GM21576 (cell line): ENCODE measurements around the gene TLR3.
"Not testable (repeated sequence)": the region's sequence is repeated elsewhere in the genome, so short reads cannot be mapped to it uniquely, and the experiment has no call there.

ENCODE experiments used
- ATAC-seq: cut with Tn5 transposase; IDR thresholded peaks from one replicate; pipeline ENCODE4 v1.9.1; 2021; ENCODE audit warnings: mild to moderate bottlenecking, moderate library complexity; ENCODE audit not compliant: unreplicated experiment

The TLR3 gene

GRCh38 chr4:186068581-186069348 is at the start of gene TLR3:
Gene TLR3, plus strand, starts transcription at chr4:186069156. Its CDS starts 7,464 bp downstream, at chr4:186076620.
- no peak for ATAC-seq

DNA sequence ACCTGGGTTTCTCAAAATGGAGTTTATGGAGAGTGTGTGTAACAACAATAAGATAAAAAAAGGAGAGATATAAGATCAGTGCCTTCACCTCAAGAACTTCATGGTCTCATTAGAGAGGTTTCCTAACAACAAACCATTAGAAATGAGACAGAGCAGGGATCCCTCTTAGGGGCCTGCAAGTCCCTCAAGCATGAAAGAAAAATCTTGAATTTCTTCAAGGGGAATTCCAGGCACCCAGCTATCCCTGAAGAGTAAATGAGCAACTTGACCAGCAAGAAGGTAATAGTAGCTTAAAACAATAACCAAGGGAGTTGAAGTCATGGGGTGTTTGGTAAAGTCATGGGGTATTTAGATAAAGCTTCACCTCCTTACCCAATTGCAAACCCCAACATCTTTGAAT is 49.7 kb upstream of the TLR3 start:
- ATAC-seq: no peak

GRCh38 chr4:186020106-186020792 is 48.7 kb upstream of the TLR3 start:
- ATAC-seq: no peak

DNA sequence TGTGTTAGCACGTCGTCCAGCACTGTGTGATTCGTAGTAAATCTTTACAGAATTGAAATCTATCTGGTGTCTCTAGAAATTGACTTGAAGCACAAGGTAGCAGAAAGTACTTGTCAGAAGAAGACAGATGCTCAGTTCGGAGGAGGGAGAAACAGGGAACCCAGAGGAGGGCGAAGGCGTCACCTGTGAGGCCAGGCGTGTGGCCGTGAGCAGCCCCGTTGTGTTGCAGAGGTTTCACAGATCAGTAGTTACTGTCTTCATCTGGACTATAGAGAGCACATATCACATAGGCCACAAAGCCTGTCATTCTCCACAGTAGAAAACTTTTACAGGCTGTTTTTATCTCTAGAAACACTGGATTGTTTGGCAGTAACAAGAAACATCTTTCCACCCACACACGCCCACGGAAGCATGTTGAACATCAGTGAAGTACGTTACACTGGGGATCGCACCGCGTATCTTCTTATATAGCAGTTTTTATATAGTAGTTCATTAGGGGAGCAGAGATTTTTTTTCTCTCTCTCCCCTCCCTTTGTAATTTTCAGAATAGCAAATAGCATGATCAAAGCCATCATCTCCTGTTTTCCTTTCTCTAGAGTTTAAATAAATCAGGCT is 48.1 kb upstream of the TLR3 start:
- ATAC-seq: no peak

GRCh38 chr4:186021461-186022167 is 47.3 kb upstream of the TLR3 start:
- ATAC-seq: no peak

DNA sequence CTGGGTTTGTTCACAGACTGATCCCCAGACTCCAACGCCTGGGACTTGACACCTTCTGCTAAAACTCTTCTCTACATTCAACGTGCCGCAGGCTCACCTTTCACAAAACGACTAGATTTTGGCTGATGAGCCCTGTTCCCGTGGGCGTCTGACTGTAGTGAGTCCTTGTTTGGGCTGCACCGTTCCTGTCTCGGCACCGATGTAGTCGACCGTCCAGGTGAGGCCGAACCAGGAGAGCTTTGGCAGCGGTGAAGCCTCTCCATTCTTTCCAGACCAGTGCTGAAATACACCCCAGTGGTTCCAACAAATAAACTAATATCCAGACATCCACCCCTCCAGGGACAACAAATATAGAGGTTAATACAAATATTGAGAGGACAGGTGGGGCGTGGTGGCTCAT is 45.0 kb upstream of the TLR3 start:
- no peak for ATAC-seq

DNA sequence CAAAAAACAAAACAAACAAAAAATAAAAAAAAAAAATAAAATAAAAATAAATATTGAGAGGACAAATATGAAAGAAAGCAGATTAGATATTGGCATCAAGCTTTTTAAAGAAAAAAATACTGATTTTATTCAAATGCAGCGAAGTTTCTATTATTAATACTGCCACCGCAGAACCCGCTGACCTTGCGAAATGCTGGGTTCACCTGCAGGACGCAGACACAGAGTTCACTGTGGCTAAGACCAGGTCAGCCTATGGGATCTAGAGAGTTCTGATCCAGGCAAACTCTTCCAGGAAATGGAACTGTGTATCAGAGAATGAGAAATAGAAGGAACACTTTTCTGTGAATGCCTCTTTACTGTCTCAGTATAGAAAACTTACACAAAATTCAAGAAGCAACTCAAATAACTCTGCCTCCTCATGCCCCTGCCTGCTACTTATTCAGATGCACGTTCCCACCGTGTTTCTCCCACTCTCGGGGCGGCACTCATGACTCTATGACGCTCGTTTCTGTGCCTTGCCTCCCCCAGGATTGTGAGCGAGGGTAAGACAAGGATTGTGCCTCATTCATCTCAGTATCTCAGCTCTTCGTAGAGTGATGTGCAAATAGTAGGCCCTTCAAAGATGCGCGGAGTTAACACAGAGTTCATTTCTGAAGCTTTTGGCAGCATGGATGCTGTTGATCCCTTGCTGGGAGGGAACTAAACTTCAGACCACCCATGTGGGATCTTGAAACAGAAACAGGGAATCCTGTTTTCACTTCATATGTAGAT is 44.1 kb upstream of the TLR3 start:
- no peak for ATAC-seq

DNA sequence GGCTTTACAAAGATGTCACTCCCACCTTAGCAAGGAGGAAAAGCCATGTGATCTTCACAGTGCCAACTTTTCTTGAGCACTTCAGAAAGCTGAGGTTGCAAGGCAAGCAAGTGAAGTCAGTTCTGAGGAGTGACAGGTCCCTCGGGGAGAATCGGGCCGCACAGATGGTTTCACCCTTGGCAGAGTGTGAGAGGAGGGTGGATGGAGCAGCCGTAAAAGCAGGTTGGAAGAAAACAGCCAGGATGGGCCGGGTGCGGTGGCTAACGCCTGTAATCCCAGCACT is 43.6 kb upstream of the TLR3 start:
- no peak for ATAC-seq

GRCh38 chr4:186027405-186027804 is 41.6 kb upstream of the TLR3 start:
- no peak for ATAC-seq

- ATAC-seq: no peak
These were observed 39.2 kb upstream of the TLR3 start for GRCh38 chr4:186029571-186030398.

GRCh38 chr4:186030399-186030775 is 38.6 kb upstream of the TLR3 start:
- no peak for ATAC-seq

- no peak for ATAC-seq
These were observed 38.2 kb upstream of the TLR3 start for GRCh38 chr4:186030795-186031194.

- no peak for ATAC-seq
These were observed 36.7 kb upstream of the TLR3 start for GRCh38 chr4:186032259-186032658.

- no peak for ATAC-seq
These were observed 35.9 kb upstream of the TLR3 start for GRCh38 chr4:186033027-186033426.

GRCh38 chr4:186034613-186035012 is 34.3 kb upstream of the TLR3 start:
- ATAC-seq: not testable (repeated sequence)

DNA sequence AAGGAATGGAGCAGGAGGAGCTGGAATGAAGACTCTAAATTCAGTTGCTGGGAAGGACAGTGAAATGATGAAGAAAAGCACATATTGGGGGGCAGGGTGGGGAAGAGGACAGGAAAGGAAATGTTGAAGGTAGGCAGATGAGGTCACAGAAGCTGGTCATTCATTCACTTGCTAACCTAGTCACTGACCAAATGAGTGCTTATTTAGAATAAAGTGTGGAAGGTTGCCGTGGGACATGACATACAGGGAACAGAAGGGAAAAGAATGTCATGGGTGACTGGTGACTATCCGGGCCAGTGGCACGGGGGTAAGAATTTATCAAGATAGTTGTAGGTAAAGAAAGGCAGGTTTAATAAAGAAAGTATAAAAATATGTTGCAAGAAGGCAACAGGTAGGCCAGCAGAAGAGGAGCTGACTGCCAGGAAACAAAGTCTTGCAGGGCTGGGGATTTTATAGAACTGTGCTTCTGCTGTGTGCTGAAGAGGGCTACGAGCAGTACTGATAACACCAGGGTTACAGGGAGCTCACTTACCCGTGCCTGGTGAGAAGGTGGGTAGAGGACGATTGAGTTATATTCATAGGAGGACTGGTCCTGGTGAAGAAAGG is 31.9 kb upstream of the TLR3 start:
- ATAC-seq: no peak

DNA sequence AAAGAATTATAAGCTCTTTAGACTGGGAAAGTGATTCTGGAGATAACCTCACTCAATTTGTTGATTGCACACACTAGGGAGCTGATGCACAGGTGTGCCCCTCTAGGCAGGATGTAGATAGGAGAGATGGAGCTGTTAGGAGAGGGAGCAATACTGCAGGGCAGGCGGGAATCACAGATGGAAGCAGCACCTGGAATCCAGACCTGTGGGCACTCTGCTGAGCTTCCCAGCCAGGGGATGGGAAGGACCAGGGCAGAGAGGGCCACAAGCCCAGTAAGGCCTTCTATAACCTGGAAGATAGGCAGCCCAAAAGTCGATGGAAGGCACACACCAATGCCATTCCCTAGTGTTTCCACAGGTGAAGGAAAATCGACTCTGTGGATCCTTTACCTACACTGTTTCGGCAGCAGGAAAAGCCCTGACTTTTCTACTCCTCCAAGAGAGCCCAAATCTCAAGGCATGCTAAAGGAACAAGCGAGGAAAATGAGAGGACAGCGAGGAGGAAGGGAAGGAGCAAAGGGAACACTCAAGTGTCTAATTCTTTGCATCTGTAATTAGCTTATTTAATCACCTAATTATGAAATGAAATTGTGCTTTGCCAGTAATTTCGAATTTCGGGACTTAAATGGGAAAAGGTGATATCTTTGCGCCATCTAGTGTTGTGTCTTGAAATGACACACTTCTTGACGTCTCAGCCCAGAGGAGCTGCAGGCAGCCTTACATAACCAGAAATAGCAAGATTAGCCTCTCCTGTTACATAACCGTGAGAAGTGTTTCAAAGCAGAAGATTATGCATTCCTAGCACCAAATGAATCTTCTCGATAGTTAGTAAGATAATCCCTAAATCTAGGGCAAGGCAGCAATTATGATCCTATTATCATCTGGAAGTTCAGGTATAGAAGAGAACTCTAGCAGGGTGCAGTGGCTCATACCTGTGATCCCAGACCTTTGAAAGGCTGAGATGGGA is 31.0 kb upstream of the TLR3 start:
- ATAC-seq: peak; percentile 56

- no peak for ATAC-seq
These were observed 29.3 kb upstream of the TLR3 start for GRCh38 chr4:186039697-186040096.

GRCh38 chr4:186040316-186040715 is 28.6 kb upstream of the TLR3 start:
- no peak for ATAC-seq
